Caco-2 (cell line): Measurements from ENCODE around the gene GPC5. TPM values are rescaled to one million over a fixed set of nuclear protein-coding genes. Genes with fewer than 3 reads are reported as not detected.
A peak's percentile ranks its signal among the peaks of the same experiment; 100 is the strongest.

ENCODE experiments used
- BruUV-seq: library from RNA; stranded (reverse); fragments of 400-500 nt; replicated peaks from 2 replicates; lab custom pipeline; 2021; lab: Mats Ljungman, UMichigan
- CTCF ChIA-PET: fragments of 300-600 bp; sonication (Branson Sonifier 250); formaldehyde crosslinking; loops from one replicate; lab custom pipeline; 2022; ENCODE audit warnings: antibody characterized with exemption; lab: Charles Lee
- POLR2A ChIA-PET: fragments of 300-600 bp; sonication (Branson Sonifier 250); formaldehyde crosslinking; loops from one replicate; lab custom pipeline; 2022; ENCODE audit warnings: antibody characterized with exemption; lab: Charles Lee
- DNase-seq, 2 experiments: peaks; one replicate each; pipeline versions ENCODE4 v3.0.0 to v3.0.0-alpha.2; 2020 to 2022
- H3K27me3 ChIP-seq: replicated peaks from 2 replicates; pipeline ENCODE4 v1.6.0; 2011; ENCODE audit warnings: low read length; ENCODE audit not compliant: control insufficient read depth, insufficient read depth
- H3K36me3 ChIP-seq: 2 replicates; pipeline ENCODE4 v1.5.1; 2011; ENCODE audit warnings: low read length; ENCODE audit not compliant: control insufficient read depth, insufficient read depth
- H3K4me1 ChIP-seq: fragments of 250-450 bp; sonication (Bioruptor Pico); 2 replicates; pipeline ENCODE4 v1.5.1; 2020; ENCODE audit warnings: mild to moderate bottlenecking
- H3K4me3 ChIP-seq: 2 replicates; pipeline ENCODE4 v1.5.1; 2011; ENCODE audit warnings: low read depth, mild to moderate bottlenecking, control low read depth, low read length
- H3K9me3 ChIP-seq: fragments of 250-450 bp; sonication (Bioruptor Pico); 2 replicates; pipeline ENCODE4 v1.5.1; 2020; ENCODE audit warnings: mild to moderate bottlenecking, moderate library complexity
- H3K27ac Mint-ChIP-seq: one replicate; pipeline ENCODE4 v1.8.0; 2022; ENCODE audit warnings: mixed read lengths; ENCODE audit not compliant: unreplicated experiment
- H3K27me3 Mint-ChIP-seq: one replicate; pipeline ENCODE4 v1.8.0; 2022; ENCODE audit warnings: mixed read lengths; ENCODE audit not compliant: insufficient read depth, unreplicated experiment
- H3K36me3 Mint-ChIP-seq: one replicate; pipeline ENCODE4 v1.8.0; 2022; ENCODE audit warnings: mild to moderate bottlenecking, mixed read lengths; ENCODE audit not compliant: insufficient read depth, unreplicated experiment
- H3K4me1 Mint-ChIP-seq: one replicate; pipeline ENCODE4 v1.8.0; 2022; ENCODE audit warnings: low read depth, mixed read lengths; ENCODE audit not compliant: unreplicated experiment
- H3K4me3 Mint-ChIP-seq: one replicate; pipeline ENCODE4 v1.8.0; 2022; ENCODE audit warnings: mild to moderate bottlenecking, moderate library complexity, mixed read lengths; ENCODE audit not compliant: unreplicated experiment
- H3K9me3 Mint-ChIP-seq: one replicate; pipeline ENCODE4 v1.8.0; 2022; ENCODE audit warnings: mixed read lengths; ENCODE audit not compliant: unreplicated experiment
- CTCF ChIP-seq, 2 experiments: fragments of 200-600 bp in 1 of 2; IDR thresholded peaks; 1 replicate in 1 of 2; 2 replicates in 1 of 2; pipeline versions ENCODE4 v1.5.1 to v1.8.0; 2011 to 2022; ENCODE audit warnings: antibody characterized with exemption in 1 of 2, control low read depth in 1 of 2, inconsistent platforms in 1 of 2, low read depth in 1 of 2, low read length in 1 of 2, mild to moderate bottlenecking in 1 of 2, moderate library complexity in 1 of 2; ENCODE audit not compliant: insufficient read depth in 1 of 2, severe bottlenecking in 1 of 2, unreplicated experiment in 1 of 2
- intact Hi-C: fragments of 100-400 bp; cut with micrococcal nuclease; formaldehyde crosslinking; loops from one replicate; pipeline ENCODE4 v1.10.0; 2022; ENCODE audit not compliant: unreplicated experiment
- total RNA-seq: library from RNA; stranded (reverse); gene quantifications from 2 replicates; pipeline ENCODE4 v1.2.3, GENCODE V29; 2022

Gene GPC5
- total RNA-seq, 1 experiment from 2014 or later: 4.1 TPM

DNA sequence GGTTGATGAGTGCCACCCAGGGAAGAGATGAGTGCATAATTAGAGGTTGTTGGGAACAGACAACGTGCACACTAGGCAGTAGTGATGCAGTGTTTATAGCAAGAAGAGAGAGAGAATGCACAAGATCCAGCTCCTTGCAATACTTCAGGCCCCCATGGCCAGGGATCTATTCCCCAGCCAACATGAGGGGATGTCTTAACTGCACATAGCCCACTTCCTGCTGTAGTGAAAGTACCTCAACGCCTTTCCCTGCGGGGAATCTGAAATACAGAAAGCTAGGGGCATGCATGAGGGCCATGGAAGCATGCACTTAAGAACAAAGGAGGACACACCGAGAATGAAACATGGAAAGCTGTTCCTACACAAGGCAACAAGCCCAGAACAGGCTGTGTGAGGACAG is 1191.5 kb downstream of the GPC5 start:
- Mint-ChIP-seq H3K36me3 (no peaks in the 10 kb centered on the region), H3K4me3 (no peak overlapping the region), H3K4me1 (peaks cover 5% of the 10 kb centered on the region), H3K27me3 (no peaks in the 10 kb centered on the region), H3K27ac (no peak overlapping the region), H3K9me3 (no peaks in the 10 kb centered on the region)
- ChIA-PET POLR2A (no interaction called here), CTCF (no interaction called here)
- no TSS peak for BruUV-seq
- intact Hi-C loops: no loop called here
- Histone ChIP-seq H3K27me3 (no peaks in the 10 kb centered on the region), H3K4me3 (no peak overlapping the region), H3K4me1 (peaks cover 15% of the 10 kb centered on the region; the same call in 1 of the 2 replicates), H3K9me3 (no peaks in the 10 kb centered on the region), H3K36me3 (no peaks in the 10 kb centered on the region)
- TF ChIP-seq CTCF (IDR thresholded peaks at IDR 0.05; ENCODE audit: insufficient read depth in 1 of 2, low read depth in 1 of 2, low read length in 1 of 2, severe bottlenecking in 1 of 2, unreplicated experiment in 1 of 2): no peak
- no peak for DNase-seq

GRCh38 chr13:92590503-92590908 is 1192.1 kb downstream of the GPC5 start:
- H3K9me3 ChIP-seq: no peaks in the 10 kb centered on the region
- H3K27me3 ChIP-seq: no peaks in the 10 kb centered on the region
- intact Hi-C loops: no loop called here
- ChIA-PET CTCF (no interaction called here), POLR2A (no interaction called here)
- peaks cover 9% of the 10 kb centered on the region; the same call in 1 of the 2 replicates for H3K4me1 ChIP-seq
- no peak overlapping the region for H3K4me3 ChIP-seq
- H3K36me3 ChIP-seq: no peaks in the 10 kb centered on the region
- no TSS peak for BruUV-seq
- no peak for TF ChIP-seq CTCF (IDR thresholded peaks at IDR 0.05; ENCODE audit: insufficient read depth in 1 of 2, low read depth in 1 of 2, low read length in 1 of 2, severe bottlenecking in 1 of 2, unreplicated experiment in 1 of 2)
- Mint-ChIP-seq H3K27me3 (no peaks in the 10 kb centered on the region), H3K4me1 (peaks cover 5% of the 10 kb centered on the region), H3K4me3 (peak overlapping the region; percentile 21), H3K36me3 (no peaks in the 10 kb centered on the region), H3K9me3 (no peaks in the 10 kb centered on the region), H3K27ac (no peak overlapping the region)
- DNase-seq: no peak

DNA sequence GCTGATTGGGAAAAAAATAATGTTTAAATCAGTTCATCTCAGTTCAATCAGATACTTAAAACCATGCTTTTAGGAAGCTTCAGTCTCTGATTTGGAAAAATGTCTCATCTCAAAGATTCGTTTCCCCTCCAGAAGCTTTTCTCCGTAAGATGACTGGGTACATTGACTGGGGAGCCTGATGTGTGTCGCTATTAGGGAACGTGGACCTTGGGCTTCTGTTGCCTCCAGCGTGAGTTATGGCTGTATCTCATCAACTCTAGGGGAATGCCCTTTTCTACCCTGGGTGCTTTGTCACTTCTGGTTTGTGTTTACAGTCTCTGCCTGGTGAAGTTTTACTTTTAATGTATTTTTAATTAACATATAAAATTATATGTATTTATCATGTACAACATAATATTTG is 1192.7 kb downstream of the GPC5 start:
- no peaks in the 10 kb centered on the region for H3K9me3 Mint-ChIP-seq
- Histone ChIP-seq H3K9me3 (no peaks in the 10 kb centered on the region), H3K36me3 (no peaks in the 10 kb centered on the region), H3K4me1 (peaks cover 8% of the 10 kb centered on the region; the same call in 1 of the 2 replicates), H3K27me3 (no peaks in the 10 kb centered on the region), H3K4me3 (no peak overlapping the region)
- H3K4me3 Mint-ChIP-seq: no peak overlapping the region
- DNase-seq: no peak
- intact Hi-C loops: no loop called here
- H3K27ac Mint-ChIP-seq: no peak overlapping the region
- H3K27me3 Mint-ChIP-seq: no peaks in the 10 kb centered on the region
- POLR2A ChIA-PET: no interaction called here
- H3K4me1 Mint-ChIP-seq: peaks cover 5% of the 10 kb centered on the region
- no peak for TF ChIP-seq CTCF (IDR thresholded peaks at IDR 0.05; ENCODE audit: insufficient read depth in 1 of 2, low read depth in 1 of 2, low read length in 1 of 2, severe bottlenecking in 1 of 2, unreplicated experiment in 1 of 2)
- H3K36me3 Mint-ChIP-seq: no peaks in the 10 kb centered on the region
- BruUV-seq: no TSS peak
- CTCF ChIA-PET: no interaction called here
